ENCODE results near the gene RPGRIP1L.

GRCh38 chr16:53678155-53678554 lies 25.5 kb downstream of the RPGRIP1L start:
- no peak for TF ChIP-seq CTCF (IDR thresholded peaks at IDR 0.05)
- TF ChIP-seq POLR2A (IDR thresholded peaks at IDR 0.05): no peak

Measured in adrenal gland (tissue), 5 donors.